Erythroblast (primary cell): ENCODE measurements around the gene NLRP3.

Source experiments
- GATA1 ChIP-seq: IDR thresholded peaks from 2 replicates; pipeline ENCODE4 v1.6.1; 2011; ENCODE audit warnings: low read depth, mild to moderate bottlenecking, control low read depth, low read length, moderate library complexity
- POLR2A ChIP-seq: IDR thresholded peaks from 2 replicates; pipeline ENCODE4 v1.6.1; 2011; ENCODE audit warnings: mild to moderate bottlenecking, low read length

DNA sequence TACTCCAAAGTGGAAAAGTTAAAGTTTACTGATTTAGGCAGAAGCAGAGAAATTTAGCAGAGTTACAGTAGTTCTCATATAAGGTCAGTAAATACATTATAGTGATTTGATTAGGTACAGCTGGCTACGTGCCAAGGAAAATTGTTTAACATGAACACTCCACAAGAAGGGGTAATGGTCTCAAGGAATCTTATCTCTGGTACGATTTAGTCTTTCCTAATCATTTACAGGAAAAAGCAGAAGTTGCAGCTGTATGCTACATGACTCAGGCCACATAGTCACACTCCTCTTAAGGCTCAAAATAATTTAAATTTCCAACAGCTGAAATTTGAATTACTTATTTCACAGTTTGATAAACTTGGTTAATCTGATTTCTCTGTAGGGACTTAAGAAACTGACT, 78.8 kb downstream of the NLRP3 start:
- TF ChIP-seq POLR2A: no peak
- no peak for TF ChIP-seq GATA1
